Neuronal stem cell (in vitro differentiated cells): Measurements from ENCODE around the gene TNFAIP3.

ENCODE experiments used
- DNase-seq: peaks from one replicate; pipeline ENCODE4 v3.0.0-alpha.2; 2013; ENCODE audit warnings: low spot score
- H2AFZ ChIP-seq: one replicate; pipeline ENCODE4 v1.6.1; 2013; ENCODE audit warnings: mild to moderate bottlenecking, low read length, inconsistent platforms
- H2AK5ac ChIP-seq: 2 replicates; pipeline ENCODE4 v1.6.1; 2013; ENCODE audit warnings: low read depth, mild to moderate bottlenecking, inconsistent platforms, low read length, moderate library complexity, mixed read lengths
- H2BK120ac ChIP-seq: 2 replicates; pipeline ENCODE4 v1.6.1; 2013; ENCODE audit warnings: low read depth, mild to moderate bottlenecking, inconsistent platforms, low read length, moderate library complexity, mixed read lengths
- H2BK12ac ChIP-seq: one replicate; pipeline ENCODE4 v1.6.1; 2013; ENCODE audit warnings: low read length, inconsistent platforms
- H2BK15ac ChIP-seq: 2 replicates; pipeline ENCODE4 v1.6.1; 2013; ENCODE audit warnings: mild to moderate bottlenecking, low read length, inconsistent platforms, mixed read lengths
- H2BK5ac ChIP-seq: one replicate; pipeline ENCODE4 v1.6.1; 2013; ENCODE audit warnings: inconsistent platforms, mild to moderate bottlenecking, low read length, moderate library complexity
- H3K14ac ChIP-seq: one replicate; pipeline ENCODE4 v1.6.1; 2013; ENCODE audit warnings: low read length, inconsistent platforms
- H3K18ac ChIP-seq: 2 replicates; pipeline ENCODE4 v1.6.1; 2013; ENCODE audit warnings: low read length, inconsistent platforms
- H3K23ac ChIP-seq: 2 replicates; pipeline ENCODE4 v1.6.1; 2013; ENCODE audit warnings: low read depth, mild to moderate bottlenecking, mixed read lengths, low read length, inconsistent platforms; ENCODE audit not compliant: poor library complexity
- H3K27ac ChIP-seq: replicated peaks from 3 replicates; pipeline ENCODE4 v1.5.1; 2013; ENCODE audit warnings: low read length, inconsistent platforms
- H3K27me3 ChIP-seq, 3 experiments: 2 replicates each; pipeline ENCODE4 v1.6.1; 2013; ENCODE audit warnings: low read length in 3 of 3, mild to moderate bottlenecking in 2 of 3, inconsistent platforms in 1 of 3, low read depth in 1 of 3, mixed read lengths in 1 of 3, moderate library complexity in 1 of 3; ENCODE audit not compliant: control insufficient read depth in 3 of 3, insufficient read depth in 3 of 3
- H3K36me3 ChIP-seq, 2 donors: replicated peaks in 1 of 2; 2 replicates each; pipeline ENCODE4 v1.6.1; 2013; ENCODE audit warnings: low read length in 2 of 2; ENCODE audit not compliant: control insufficient read depth in 2 of 2, insufficient read depth in 2 of 2
- H3K4ac ChIP-seq: 2 replicates; pipeline ENCODE4 v1.6.1; 2013; ENCODE audit warnings: inconsistent platforms, mild to moderate bottlenecking, low read length, moderate library complexity
- H3K4me1 ChIP-seq, 2 donors: 1 replicate in 1 of 2; 2 replicates in 1 of 2; pipeline ENCODE4 v1.6.1; 2013; ENCODE audit warnings: low read length in 2 of 2, low read depth in 1 of 2; ENCODE audit not compliant: control insufficient read depth in 2 of 2, insufficient read depth in 1 of 2
- H3K4me2 ChIP-seq: one replicate; pipeline ENCODE4 v1.6.1; 2013; ENCODE audit warnings: mild to moderate bottlenecking, low read length, inconsistent platforms; ENCODE audit not compliant: insufficient read depth, poor library complexity, severe bottlenecking
- H3K4me3 ChIP-seq, 2 donors: 2 replicates each; pipeline ENCODE4 v1.5.1; 2013; ENCODE audit warnings: low read length in 2 of 2, mild to moderate bottlenecking in 2 of 2, inconsistent platforms in 1 of 2, moderate library complexity in 1 of 2
- H3K79me1 ChIP-seq: one replicate; pipeline ENCODE4 v1.6.1; 2013; ENCODE audit warnings: low read depth, mild to moderate bottlenecking, inconsistent platforms, low read length, moderate library complexity
- H3K9ac ChIP-seq: one replicate; pipeline ENCODE4 v1.6.1; 2013; ENCODE audit warnings: mild to moderate bottlenecking, low read depth, low read length, inconsistent platforms; ENCODE audit not compliant: poor library complexity
- H3K9me3 ChIP-seq, 2 donors: replicated peaks in 1 of 2; 2 replicates each; pipeline versions ENCODE3 to v1.6.1; 2013; ENCODE audit warnings: low read length in 2 of 2, mild to moderate bottlenecking in 2 of 2, inconsistent platforms in 1 of 2, low read depth in 1 of 2, mixed read lengths in 1 of 2, moderate library complexity in 1 of 2; ENCODE audit not compliant: control insufficient read depth in 2 of 2, insufficient read depth in 1 of 2
- H4K8ac ChIP-seq: one replicate; pipeline ENCODE4 v1.6.1; 2013; ENCODE audit warnings: low read depth, mild to moderate bottlenecking, inconsistent platforms, low read length, moderate library complexity
- H4K91ac ChIP-seq: one replicate; pipeline ENCODE4 v1.6.1; 2013; ENCODE audit warnings: low read length, low read depth, mild to moderate bottlenecking, inconsistent platforms; ENCODE audit not compliant: poor library complexity
- WGBS, 2 donors: extraction: QIAGEN DNeasy Blood & Tissue Kit; methylation state at CpG; one replicate each; pipeline ENCODE4 v1.1.7; 2013; ENCODE audit warnings: missing lambda C conversion rate in 2 of 2, mixed read lengths in 1 of 2; ENCODE audit not compliant: insufficient read length in 2 of 2, insufficient replicate concordance in 1 of 2; ENCODE audit errors: extremely low coverage in 2 of 2; 5-methylcytosine and 5-hydroxymethylcytosine counted together

TNFAIP3 gene

GRCh38 chr6:137867685-137868509 is 838 bp downstream of the TNFAIP3 start:
- Histone ChIP-seq H2AK5ac (peak overlapping the region; percentile 3), H3K4me1 (peaks cover 0 to 14% of the 10 kb centered on the region in 2 donors), H3K27me3 (peaks cover 0 to 5% (median 4%) of the 10 kb centered on the region in 3 experiments), H3K4me3 (peak overlapping the region; percentile 63 to 92), H3K23ac (peak overlapping the region; percentile 40), H3K4ac (no peak overlapping the region), H2AFZ (peak overlapping the region; percentile 99), H4K91ac (no peak overlapping the region), H3K18ac (peak overlapping the region; percentile 95), H2BK5ac (no peak overlapping the region), H3K9ac (peak overlapping the region; percentile 93), H2BK12ac (no peak overlapping the region), H3K27ac (no peak overlapping the region), H3K4me2 (peak overlapping the region; percentile 87), H4K8ac (no peak overlapping the region), H2BK120ac (no peak overlapping the region), H3K14ac (no peak overlapping the region), H2BK15ac (no peak overlapping the region), H3K79me1 (no peaks in the 10 kb centered on the region), H3K9me3 (no peaks in the 10 kb centered on the region), H3K36me3 (no peaks in the 10 kb centered on the region)
- WGBS, 2 donors = no CpG with 5 or more reads among the region's 32 CpGs
- DNase-seq = peak; percentile 38

- Histone ChIP-seq H3K4me1 (peaks cover 0 to 16% of the 10 kb centered on the region in 2 donors), H3K18ac (no peak overlapping the region), H3K27me3 (peaks cover 0 to 5% (median 4%) of the 10 kb centered on the region in 3 experiments), H3K4me3 (no peak overlapping the region), H2BK120ac (no peak overlapping the region), H3K4me2 (no peak overlapping the region), H3K9ac (no peak overlapping the region), H2AFZ (no peak overlapping the region), H3K27ac (no peak overlapping the region), H3K79me1 (no peaks in the 10 kb centered on the region), H3K4ac (no peak overlapping the region), H3K36me3 (no peaks in the 10 kb centered on the region), H3K9me3 (no peaks in the 10 kb centered on the region), H2BK12ac (no peak overlapping the region), H2AK5ac (no peak overlapping the region), H4K8ac (no peak overlapping the region), H2BK15ac (no peak overlapping the region), H4K91ac (no peak overlapping the region), H3K23ac (no peak overlapping the region), H2BK5ac (no peak overlapping the region), H3K14ac (no peak overlapping the region)
- no peak for DNase-seq
- no CpG with 5 or more reads among the region's 10 CpGs for WGBS, 2 donors
These were observed 1.9 kb downstream of the TNFAIP3 start for GRCh38 chr6:137868721-137869548.

GRCh38 chr6:137869549-137870307 is 2.7 kb downstream of the TNFAIP3 start:
- Histone ChIP-seq H3K4ac (no peak overlapping the region), H3K36me3 (no peaks in the 10 kb centered on the region), H2BK15ac (no peak overlapping the region), H2BK5ac (no peak overlapping the region), H4K91ac (no peak overlapping the region), H3K4me2 (no peak overlapping the region), H3K27me3 (peaks cover 0 to 5% (median 4%) of the 10 kb centered on the region in 3 experiments), H2BK12ac (no peak overlapping the region), H3K9me3 (no peaks in the 10 kb centered on the region), H3K27ac (no peak overlapping the region), H3K4me3 (no peak overlapping the region), H3K9ac (no peak overlapping the region), H3K14ac (no peak overlapping the region), H2BK120ac (no peak overlapping the region), H3K23ac (no peak overlapping the region), H3K18ac (no peak overlapping the region), H2AFZ (no peak overlapping the region), H2AK5ac (no peak overlapping the region), H3K4me1 (peaks cover 0 to 16% of the 10 kb centered on the region in 2 donors), H3K79me1 (no peaks in the 10 kb centered on the region), H4K8ac (no peak overlapping the region)
- WGBS, 2 donors = no CpG with 5 or more reads among the region's 3 CpGs
- no peak for DNase-seq
